ENCODE measurements around the gene STMND1. TPM values are rescaled to one million over a fixed set of nuclear protein-coding genes. Genes with fewer than 3 reads are reported as not detected.

STMND1 gene
- total RNA-seq, 4 donors from 2014 or later: not detected

- Histone ChIP-seq H3K4me3 (no peak overlapping the region), H3K4me1 (no peaks in the 10 kb centered on the region), H3K27ac (no peak overlapping the region), H3K36me3 (no peaks in the 10 kb centered on the region), H3K27me3 (no peaks in the 10 kb centered on the region), H3K9me3 (no peaks in the 10 kb centered on the region)
- TF ChIP-seq POLR2AphosphoS5 (IDR thresholded peaks at IDR 0.05) (no peak), CTCF (IDR thresholded peaks at IDR 0.05) (no peak), POLR2A (IDR thresholded peaks at IDR 0.05) (no peak), EP300 (IDR thresholded peaks at IDR 0.05) (no peak)
- 91 to 100% methylated on average over 3 to 5 of the region's 5 CpGs for WGBS, 2 donors (ENCODE audit: low coverage in 1 of 2)
- ATAC-seq: no peak
Observed at GRCh38 chr6:17179530-17180073, 77.8 kb downstream of the STMND1 start.

Other genes starting within 250 kb of the STMND1 start
- 10 to 100 TPM in 3 of 4 donors, 1 to 10 TPM in 1; 4.7 to 32.0 (median 23.5) TPM for gene RBM24, start 179.3 kb downstream of the STMND1 start, total RNA-seq